Upper lobe of left lung (tissue), 6 donors: ENCODE results near the gene LIMK2. TPM values are rescaled to one million over a fixed set of nuclear protein-coding genes. Genes with fewer than 3 reads are reported as not detected.
A peak's percentile ranks its signal among the peaks of the same experiment; 100 is the strongest.
"Not testable (repeated sequence)": the region's sequence is repeated elsewhere in the genome, so short reads cannot be mapped to it uniquely, and the experiment has no call there.

Source experiments
- ATAC-seq, 2 donors: fragments of 200-7000 bp; cut with Tn5 transposase; one replicate each; pipeline ENCODE4 v1.9.1; 2022; ENCODE audit warnings: mild to moderate bottlenecking in 2 of 2, moderate library complexity in 2 of 2; ENCODE audit not compliant: low FRiP score in 2 of 2
- DNase-seq, 2 donors: peaks; one replicate each; pipeline ENCODE4 v3.0.0-alpha.2; 2019 to 2020
- H3K27ac ChIP-seq, 4 donors: fragments of 200-600 bp; sonication (generic); one replicate each; pipeline ENCODE4 v1.5.1; 2016 to 2019
- H3K27me3 ChIP-seq, 4 donors: fragments of 200-600 bp; sonication (generic); one replicate each; pipeline ENCODE4 v1.5.1; 2017 to 2019
- H3K36me3 ChIP-seq, 4 donors: fragments of 200-600 bp; sonication (generic); one replicate each; pipeline ENCODE4 v1.5.1; 2016 to 2019
- H3K4me1 ChIP-seq, 4 donors: fragments of 200-600 bp; sonication (generic); one replicate each; pipeline ENCODE4 v1.5.1; 2018 to 2019
- H3K4me3 ChIP-seq, 4 donors: fragments of 200-600 bp; sonication (generic); one replicate each; pipeline ENCODE4 v1.5.1; 2017 to 2019; ENCODE audit warnings: mild to moderate bottlenecking in 2 of 4, moderate library complexity in 1 of 4
- H3K9me3 ChIP-seq, 4 donors: fragments of 200-600 bp; sonication (generic); one replicate each; pipeline ENCODE4 v1.5.1; 2018 to 2019
- CTCF ChIP-seq, 6 experiments: fragments of 450-650 bp in 4 of 6; fragments of 200-600 bp in 2 of 6; sonication (generic) in 2 of 6; IDR thresholded peaks; one replicate each; pipeline ENCODE4 v1.5.1; 2016 to 2019; ENCODE audit warnings: antibody characterized with exemption in 6 of 6
- EP300 ChIP-seq, 4 donors: sonication (generic); formaldehyde crosslinking; IDR thresholded peaks; one replicate each; pipeline ENCODE4 v1.5.1; 2017; ENCODE audit warnings: antibody characterized with exemption in 4 of 4, control low read depth in 2 of 4
- POLR2A ChIP-seq, 4 donors: fragments of 450-650 bp; IDR thresholded peaks; one replicate each; pipeline ENCODE4 v1.5.1; 2016 to 2017; ENCODE audit warnings: antibody characterized with exemption in 4 of 4, mild to moderate bottlenecking in 2 of 4
- POLR2AphosphoS5 ChIP-seq, 2 donors: sonication (generic); formaldehyde crosslinking; IDR thresholded peaks; one replicate each; pipeline ENCODE4 v1.5.1; 2017; ENCODE audit warnings: antibody characterized with exemption in 2 of 2
- WGBS, 2 donors: methylation state at CpG; one replicate each; pipeline ENCODE4 v1.1.5; 2017 to 2018; 5-methylcytosine and 5-hydroxymethylcytosine counted together
- total RNA-seq, 6 donors: library from RNA; depleted of rRNA in 4 of 6; stranded (reverse); fragments of >200 nt in 4 of 6; gene quantifications; one replicate each; pipeline versions ENCODE4 v1.1.0 to v1.2.1, GENCODE V29; 2016 to 2021
- donor health status: DM: no; HTN: no; CAD: no; lungs with moderate emphysema.
- donor health status: DM: no; HTN: yes; CAD: no; lungs with severe emphysema.

LIMK2 gene
- total RNA-seq, 6 donors from 2014 or later: 44.5 to 141 (median 75.8) TPM

- WGBS, 2 donors: 87% methylated on average over 6 of the region's 6 CpGs
- H3K4me3 ChIP-seq: no peak overlapping the region
- H3K9me3 ChIP-seq: no peaks in the 10 kb centered on the region
- TF ChIP-seq POLR2A (IDR thresholded peaks at IDR 0.05): no peak
- no peak for TF ChIP-seq EP300 (IDR thresholded peaks at IDR 0.05)
- TF ChIP-seq CTCF (IDR thresholded peaks at IDR 0.05): no peak
- TF ChIP-seq POLR2AphosphoS5 (IDR thresholded peaks at IDR 0.05): no peak
- no peak for DNase-seq
- H3K36me3 ChIP-seq: peaks cover 3 to 53% (median 18%) of the 10 kb centered on the region in 4 donors
- no peaks in the 10 kb centered on the region for H3K27me3 ChIP-seq
- no peak for ATAC-seq
- no peak overlapping the region for H3K27ac ChIP-seq
- H3K4me1 ChIP-seq: no peaks in the 10 kb centered on the region
Measured at GRCh38 chr22:31187627-31188026, 24.5 kb upstream of the LIMK2 start.

- no peak for DNase-seq
- no peak overlapping the region for H3K4me3 ChIP-seq
- WGBS, 2 donors: 64 to 78% methylated on average over 2 of the region's 2 CpGs
Measured at GRCh38 chr22:31192513-31192912, 19.6 kb upstream of the LIMK2 start.

DNA sequence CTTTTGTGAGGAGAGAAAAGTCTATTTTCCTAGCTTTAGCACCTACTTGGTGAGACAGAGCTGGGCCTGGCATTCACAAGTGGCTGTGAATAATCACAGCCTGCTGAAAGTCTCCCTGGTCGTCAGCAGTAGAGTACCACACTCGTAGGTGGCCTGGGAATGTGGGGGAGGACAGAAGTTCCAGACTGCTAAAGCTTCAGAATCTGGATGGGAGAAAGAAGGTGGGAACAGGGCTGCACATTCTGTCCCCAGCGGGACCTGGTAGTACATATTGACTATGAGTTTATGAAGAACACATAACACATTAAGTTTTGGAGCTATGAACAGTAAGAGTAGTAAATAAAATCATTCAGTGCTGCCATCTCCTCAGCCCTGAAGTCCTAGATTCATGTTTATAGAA is 19.0 kb upstream of the LIMK2 start:
- Histone ChIP-seq H3K4me1 (no peaks in the 10 kb centered on the region), H3K36me3 (peaks cover 13 to 76% (median 26%) of the 10 kb centered on the region in 4 donors), H3K27me3 (no peaks in the 10 kb centered on the region), H3K4me3 (no peak overlapping the region), H3K27ac (no peak overlapping the region), H3K9me3 (no peaks in the 10 kb centered on the region)
- DNase-seq: no peak
- WGBS, 2 donors: 91% methylated on average over 3 of the region's 3 CpGs
- TF ChIP-seq CTCF (IDR thresholded peaks at IDR 0.05) (no peak), EP300 (IDR thresholded peaks at IDR 0.05) (no peak), POLR2A (IDR thresholded peaks at IDR 0.05) (no peak), POLR2AphosphoS5 (IDR thresholded peaks at IDR 0.05) (no peak)
- no peak for ATAC-seq

More at GRCh38 chr22:31192513-31192912, 19.6 kb upstream of the LIMK2 start:
- Histone ChIP-seq H3K9me3 (no peaks in the 10 kb centered on the region), H3K27me3 (no peaks in the 10 kb centered on the region), H3K4me1 (no peaks in the 10 kb centered on the region), H3K27ac (no peak overlapping the region), H3K36me3 (peaks cover 10 to 77% (median 28%) of the 10 kb centered on the region in 4 donors)
- no peak for ATAC-seq
- no peak for TF ChIP-seq CTCF (IDR thresholded peaks at IDR 0.05)
- no peak for TF ChIP-seq POLR2A (IDR thresholded peaks at IDR 0.05)
- TF ChIP-seq EP300 (IDR thresholded peaks at IDR 0.05): no peak
- no peak for TF ChIP-seq POLR2AphosphoS5 (IDR thresholded peaks at IDR 0.05)

DNA sequence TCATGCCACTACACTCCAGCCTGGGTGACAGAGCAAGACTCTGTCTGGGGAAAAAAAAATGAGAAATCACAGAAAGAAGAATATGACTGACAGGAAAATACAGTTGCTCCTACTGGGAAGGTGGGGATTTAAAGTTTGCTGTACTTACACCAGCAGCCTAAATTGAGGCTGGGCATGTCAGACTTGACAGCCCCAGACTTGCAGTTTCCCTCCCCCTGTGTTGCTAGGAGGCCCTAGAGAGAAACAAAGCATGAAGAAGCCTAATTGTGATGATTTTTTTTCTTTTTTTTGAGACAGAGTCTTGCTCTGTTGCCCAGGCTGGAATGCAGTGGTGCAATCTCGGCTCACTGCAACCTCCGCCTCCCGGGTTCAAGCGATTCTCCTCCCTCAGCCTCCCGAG is 17.4 kb upstream of the LIMK2 start:
- H3K27me3 ChIP-seq, H3K9me3 ChIP-seq, ATAC-seq, H3K27ac ChIP-seq, H3K4me3 ChIP-seq, H3K4me1 ChIP-seq, DNase-seq: not testable (repeated sequence)
- WGBS, 2 donors: 97 to 98% methylated on average over 5 of the region's 5 CpGs
- H3K36me3 ChIP-seq: peaks cover 13 to 82% (median 30%) of the 10 kb centered on the region in 4 donors

DNA sequence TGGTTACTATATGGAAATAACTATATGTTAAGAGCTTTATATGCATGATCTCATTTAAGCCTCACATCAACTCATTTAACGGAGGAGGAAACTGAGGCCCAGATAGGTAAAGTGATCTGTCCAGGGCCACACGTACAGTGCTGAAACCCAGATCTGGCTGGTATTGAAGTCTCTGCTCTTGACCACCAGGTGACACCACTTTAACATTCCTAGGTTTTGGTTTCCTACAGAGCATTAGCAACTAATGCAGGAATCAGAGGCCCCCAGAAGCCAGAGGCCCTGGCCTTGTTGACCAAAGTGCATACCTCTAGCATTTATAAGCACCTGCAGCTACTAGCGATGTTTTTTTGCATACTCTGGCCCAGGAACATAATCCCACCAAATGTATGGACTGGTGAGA is 12.9 kb upstream of the LIMK2 start:
- no peak overlapping the region for H3K4me3 ChIP-seq
- H3K9me3 ChIP-seq: no peaks in the 10 kb centered on the region
- TF ChIP-seq EP300 (IDR thresholded peaks at IDR 0.05) (no peak), POLR2AphosphoS5 (IDR thresholded peaks at IDR 0.05) (no peak), POLR2A (IDR thresholded peaks at IDR 0.05) (no peak), CTCF (IDR thresholded peaks at IDR 0.05) (peak in 4 of 6 experiments; percentile 10 to 49 (median 29))
- ATAC-seq: no peak
- 73 to 91% methylated on average over 3 of the region's 3 CpGs for WGBS, 2 donors
- peaks cover 6 to 73% (median 41%) of the 10 kb centered on the region in 4 donors for H3K36me3 ChIP-seq
- peaks cover 0 to 5% (median 2%) of the 10 kb centered on the region in 4 donors for H3K4me1 ChIP-seq
- H3K27ac ChIP-seq: no peak overlapping the region
- no peak for DNase-seq
- H3K27me3 ChIP-seq: no peaks in the 10 kb centered on the region
